HUES6 (cell line): ENCODE data around the gene BAAT.

Source experiments
- H3K27ac ChIP-seq: 2 replicates; pipeline ENCODE4 v1.7.0; 2013; ENCODE audit warnings: low read depth, mild to moderate bottlenecking, low read length, inconsistent platforms
- H3K27me3 ChIP-seq: 2 replicates; pipeline ENCODE4 v1.6.1; 2013; ENCODE audit warnings: low read length; ENCODE audit not compliant: control insufficient read depth, insufficient read depth
- H3K36me3 ChIP-seq: 2 replicates; pipeline ENCODE4 v1.6.1; 2013; ENCODE audit warnings: low read length; ENCODE audit not compliant: control insufficient read depth, insufficient read depth
- H3K4me1 ChIP-seq: 2 replicates; pipeline ENCODE4 v1.6.1; 2013; ENCODE audit warnings: low read length; ENCODE audit not compliant: control insufficient read depth, insufficient read depth
- H3K4me3 ChIP-seq: 2 replicates; pipeline ENCODE4 v1.5.1; 2013; ENCODE audit warnings: low read depth, low read length
- H3K9ac ChIP-seq: one replicate; pipeline ENCODE4 v1.6.1; 2013; ENCODE audit warnings: mild to moderate bottlenecking, low read length
- H3K9me3 ChIP-seq: 2 replicates; pipeline ENCODE4 v1.6.1; 2013; ENCODE audit warnings: low read depth, low read length; ENCODE audit not compliant: control insufficient read depth, insufficient read depth

BAAT gene

DNA sequence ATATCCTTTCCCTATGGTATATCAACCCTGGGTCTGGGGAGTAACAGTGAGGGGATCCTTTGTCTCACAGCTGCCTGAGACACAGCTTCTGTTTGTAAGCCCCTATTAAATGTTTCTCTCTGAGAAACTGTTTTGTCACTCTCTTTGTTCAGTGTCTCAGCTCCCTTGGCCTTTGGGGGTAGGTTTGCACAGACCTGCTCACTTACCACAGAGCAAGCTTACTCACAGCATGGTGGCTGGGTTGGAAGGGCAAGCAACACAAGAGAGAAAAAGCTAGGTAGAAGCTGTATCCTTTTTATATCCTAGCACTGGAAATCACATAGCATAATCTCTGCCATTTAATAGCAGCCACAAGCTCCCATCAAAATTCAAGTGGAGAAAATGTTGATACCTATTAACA, 4.5 kb downstream of the BAAT start:
- Histone ChIP-seq H3K9ac (no peak overlapping the region), H3K9me3 (peaks cover 11% of the 10 kb centered on the region), H3K27me3 (no peaks in the 10 kb centered on the region), H3K4me3 (no peak overlapping the region), H3K27ac (no peak overlapping the region), H3K4me1 (no peaks in the 10 kb centered on the region; the same call in 1 of the 2 replicates), H3K36me3 (0 out of 2 replicates have a peak, but pooled peaks cover under 1% of the 10 kb centered on the region)

- no peak overlapping the region for H3K9ac ChIP-seq
- no peak overlapping the region for H3K27ac ChIP-seq
- H3K4me1 ChIP-seq = no peaks in the 10 kb centered on the region
- H3K27me3 ChIP-seq = no peaks in the 10 kb centered on the region
- H3K36me3 ChIP-seq = no peaks in the 10 kb centered on the region
- H3K4me3 ChIP-seq = no peak overlapping the region
- no peaks in the 10 kb centered on the region for H3K9me3 ChIP-seq
Measured at GRCh38 chr9:101376111-101376848, 8.5 kb downstream of the BAAT start.

DNA sequence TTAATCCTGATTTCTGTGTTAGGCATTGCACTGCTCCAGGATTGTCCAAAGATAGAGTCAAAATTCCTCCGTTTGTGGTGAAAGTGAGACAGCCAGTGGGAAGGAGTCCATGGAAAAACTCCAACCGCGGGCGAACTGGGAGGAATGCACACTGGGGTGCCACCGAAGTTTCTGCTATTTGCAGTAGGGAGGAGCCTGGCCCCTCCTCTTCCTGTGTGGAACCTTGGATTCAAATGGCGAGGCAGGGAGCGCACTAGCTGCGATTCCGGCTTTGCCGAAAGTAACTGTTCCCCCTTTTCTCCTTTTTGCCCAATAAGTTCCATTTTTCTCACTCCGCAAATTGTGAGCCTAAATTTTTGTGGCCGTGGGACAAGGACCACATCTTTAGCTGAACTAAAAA, 9.3 kb downstream of the BAAT start:
- no peaks in the 10 kb centered on the region for H3K36me3 ChIP-seq
- no peak overlapping the region for H3K9ac ChIP-seq
- no peaks in the 10 kb centered on the region for H3K27me3 ChIP-seq
- no peak overlapping the region for H3K4me3 ChIP-seq
- no peaks in the 10 kb centered on the region for H3K9me3 ChIP-seq
- no peaks in the 10 kb centered on the region for H3K4me1 ChIP-seq
- H3K27ac ChIP-seq = no peak overlapping the region

DNA sequence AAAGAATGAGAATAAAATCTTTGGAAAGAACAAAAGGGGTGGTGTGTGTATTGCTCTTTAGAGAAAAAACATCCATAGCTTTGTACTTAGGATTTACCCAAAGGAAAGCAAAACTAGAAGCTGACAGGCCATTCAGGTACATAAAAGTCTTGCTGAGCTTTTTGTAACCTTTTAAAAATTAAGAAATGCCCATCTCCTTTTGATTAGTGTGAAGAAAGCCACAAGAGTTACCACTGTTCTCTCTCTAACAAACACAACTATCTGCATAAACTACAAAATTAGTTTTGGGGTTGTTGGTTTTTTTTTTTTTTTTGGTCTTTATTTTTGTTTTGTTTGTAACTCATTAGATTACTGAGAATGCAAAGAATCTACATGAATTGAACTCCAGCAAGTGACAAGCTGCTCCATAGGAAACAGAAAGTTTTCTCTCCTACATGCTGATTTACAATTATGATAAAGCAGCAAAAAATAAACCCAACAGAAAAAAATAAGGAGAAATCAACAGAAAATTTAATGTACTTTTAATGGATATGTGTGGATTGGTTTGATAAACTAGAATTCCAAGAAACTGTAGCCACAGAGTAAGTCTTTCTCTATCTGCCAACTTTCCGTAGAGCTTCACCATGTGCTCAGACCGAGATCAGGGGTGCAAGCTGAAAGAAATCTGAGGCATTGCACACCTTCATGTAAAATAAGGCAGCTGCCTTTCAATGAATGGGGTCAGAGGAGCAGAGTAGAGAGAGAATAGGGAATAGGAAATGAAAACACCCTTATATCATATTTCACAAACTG, 12.3 kb downstream of the BAAT start:
- Histone ChIP-seq H3K9ac (no peak overlapping the region), H3K4me3 (no peak overlapping the region), H3K36me3 (no peaks in the 10 kb centered on the region), H3K27me3 (no peaks in the 10 kb centered on the region), H3K4me1 (no peaks in the 10 kb centered on the region), H3K9me3 (no peaks in the 10 kb centered on the region), H3K27ac (no peak overlapping the region)

GRCh38 chr9:101371813-101372212, 13.0 kb downstream of the BAAT start:
- no peak overlapping the region for H3K9ac ChIP-seq
- H3K4me1 ChIP-seq = no peaks in the 10 kb centered on the region
- H3K27ac ChIP-seq = no peak overlapping the region
- no peaks in the 10 kb centered on the region for H3K9me3 ChIP-seq
- H3K4me3 ChIP-seq = no peak overlapping the region
- H3K27me3 ChIP-seq = no peaks in the 10 kb centered on the region
- no peaks in the 10 kb centered on the region for H3K36me3 ChIP-seq

GRCh38 chr9:101369884-101370531, 14.8 kb downstream of the BAAT start:
- Histone ChIP-seq H3K9me3 (no peaks in the 10 kb centered on the region), H3K4me1 (no peaks in the 10 kb centered on the region), H3K27ac (no peak overlapping the region), H3K4me3 (no peak overlapping the region), H3K27me3 (no peaks in the 10 kb centered on the region), H3K9ac (no peak overlapping the region), H3K36me3 (no peaks in the 10 kb centered on the region)

GRCh38 chr9:101369286-101369685, 15.5 kb downstream of the BAAT start:
- no peak overlapping the region for H3K27ac ChIP-seq
- H3K9ac ChIP-seq = no peak overlapping the region
- H3K27me3 ChIP-seq = no peaks in the 10 kb centered on the region
- H3K4me1 ChIP-seq = no peaks in the 10 kb centered on the region
- H3K36me3 ChIP-seq = no peaks in the 10 kb centered on the region
- no peaks in the 10 kb centered on the region for H3K9me3 ChIP-seq
- no peak overlapping the region for H3K4me3 ChIP-seq

GRCh38 chr9:101367323-101367722, 17.5 kb downstream of the BAAT start:
- Histone ChIP-seq H3K36me3 (no peaks in the 10 kb centered on the region), H3K27ac (no peak overlapping the region), H3K4me1 (no peaks in the 10 kb centered on the region)

GRCh38 chr9:101366038-101366756, 18.6 kb downstream of the BAAT start:
- no peaks in the 10 kb centered on the region for H3K9me3 ChIP-seq
- no peak overlapping the region for H3K9ac ChIP-seq
- H3K27me3 ChIP-seq = no peaks in the 10 kb centered on the region
- no peak overlapping the region for H3K4me3 ChIP-seq
- H3K27ac ChIP-seq = no peak overlapping the region
- no peaks in the 10 kb centered on the region for H3K36me3 ChIP-seq
- no peaks in the 10 kb centered on the region for H3K4me1 ChIP-seq

More at GRCh38 chr9:101367323-101367722, 17.5 kb downstream of the BAAT start:
- Histone ChIP-seq H3K9me3 (no peaks in the 10 kb centered on the region), H3K4me3 (no peak overlapping the region), H3K9ac (no peak overlapping the region), H3K27me3 (no peaks in the 10 kb centered on the region)

DNA sequence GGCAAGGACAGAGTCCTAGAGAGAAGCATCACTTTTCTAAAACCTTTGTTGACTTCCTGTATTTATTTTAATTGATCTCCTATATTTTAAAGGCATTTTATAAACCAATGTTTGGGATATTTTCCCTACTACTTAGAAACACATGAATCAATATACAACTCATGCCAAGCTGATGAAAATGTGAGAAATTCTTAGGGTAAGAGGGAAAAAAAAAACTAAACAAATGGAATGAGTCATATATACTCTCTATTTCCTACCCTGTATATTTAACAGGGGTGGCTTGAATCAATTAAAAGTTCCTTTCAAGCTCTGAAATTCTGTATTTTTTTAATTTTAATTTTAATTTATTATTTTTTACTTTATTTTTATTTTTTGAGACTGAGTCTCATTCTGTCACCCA, 19.6 kb downstream of the BAAT start:
- Histone ChIP-seq H3K9me3 (no peaks in the 10 kb centered on the region), H3K27ac (no peak overlapping the region)

More for the DNA sequence above, 19.6 kb downstream of the BAAT start:
- Histone ChIP-seq H3K9ac (no peak overlapping the region), H3K4me3 (no peak overlapping the region), H3K4me1 (no peaks in the 10 kb centered on the region), H3K36me3 (no peaks in the 10 kb centered on the region), H3K27me3 (no peaks in the 10 kb centered on the region)
